ENCODE results near the gene GGACT. TPM values are rescaled to one million over a fixed set of nuclear protein-coding genes. Genes with fewer than 3 reads are reported as not detected.

The GGACT gene
- total and polyA plus RNA-seq, 2 of the 8 experiments (the other 6 are each of a cell fraction or from before 2014, with no cell fraction given) = 1.1 to 1.5 TPM

DNA sequence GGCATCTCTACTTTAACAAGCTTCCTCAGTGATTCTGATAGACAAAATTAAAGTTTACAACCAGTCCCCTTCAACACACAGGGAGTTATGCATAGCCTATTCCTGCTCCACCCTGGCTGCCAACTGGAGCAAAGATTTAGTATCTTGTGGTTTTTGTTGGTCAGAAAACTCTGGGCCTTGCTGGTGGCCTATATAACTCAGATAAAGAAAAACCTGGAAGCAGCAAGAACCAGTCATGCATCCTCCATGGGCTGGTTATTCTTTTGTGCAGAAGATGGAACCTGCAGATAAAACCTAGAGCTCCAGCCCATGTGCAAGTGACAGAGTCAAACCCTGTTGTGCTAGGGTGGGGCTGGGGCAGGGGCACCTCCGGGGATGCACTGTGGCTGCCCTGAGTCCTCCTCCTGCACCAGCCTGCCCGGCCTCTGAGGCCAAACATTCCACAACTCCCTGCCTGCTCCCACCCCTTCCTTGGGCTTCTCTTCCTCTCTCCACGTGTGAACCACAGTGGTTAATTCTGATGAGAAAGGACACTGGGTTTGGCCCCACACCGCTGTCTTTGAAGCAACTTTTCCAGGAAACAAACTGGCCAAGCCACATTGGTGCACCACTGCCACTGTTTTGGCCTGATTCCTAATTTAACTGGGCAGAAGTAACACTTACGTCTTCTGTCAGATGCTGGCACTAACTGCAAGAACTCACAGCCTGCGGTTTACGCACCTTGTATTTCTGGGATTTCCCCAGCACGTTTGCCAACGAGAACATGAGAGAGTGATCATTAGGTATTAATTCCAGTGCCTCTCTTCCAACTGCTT, 23.3 kb upstream of the GGACT start:
- TF ChIP-seq YY1 (IDR thresholded peaks at IDR 0.05; ENCODE audit: low read depth, low read length) (no peak), RNF2 (IDR thresholded peaks at IDR 0.05; ENCODE audit: borderline replicate concordance, low read depth, low read length, missing control alignments, poor library complexity, severe bottlenecking) (no peak), GABPA (IDR thresholded peaks at IDR 0.05; ENCODE audit: borderline replicate concordance, insufficient read depth, low read length) (no peak), RBBP5 (IDR thresholded peaks at IDR 0.05; ENCODE audit: borderline replicate concordance, low read depth, low read length) (no peak), POU5F1 (IDR thresholded peaks at IDR 0.05; ENCODE audit: low read depth, low read length) (no peak), EP300 (IDR thresholded peaks at IDR 0.05; ENCODE audit: borderline replicate concordance in 1 of 2, low read depth in 2 of 2, low read length in 2 of 2) (no peak), SUZ12 (IDR thresholded peaks at IDR 0.05; ENCODE audit: low read length) (no peak), KDM4A (IDR thresholded peaks at IDR 0.05; ENCODE audit: low read depth, low read length, severe bottlenecking) (no peak), NANOG (IDR thresholded peaks at IDR 0.05; ENCODE audit: insufficient read depth, low read depth, low read length, poor library complexity, severe bottlenecking) (no peak), SP2 (IDR thresholded peaks at IDR 0.05; ENCODE audit: low read length) (no peak), CREB1 (IDR thresholded peaks at IDR 0.05) (no peak), RXRA (IDR thresholded peaks at IDR 0.05; ENCODE audit: insufficient read depth, low read depth, low read length) (no peak)
- H3K79me1 ChIP-seq (ENCODE audit: low read depth, low read length) = no peaks in the 10 kb centered on the region
- no peaks in the 10 kb centered on the region for H3K79me2 ChIP-seq (ENCODE audit: control insufficient read depth in 1 of 2, insufficient read depth in 2 of 2, low read length in 2 of 2)
- no peak overlapping the region for H4K8ac ChIP-seq (ENCODE audit: extremely low read depth, insufficient read depth, low read length)
- H3K27ac ChIP-seq (ENCODE audit: low read depth, low read length) = no peak overlapping the region
- H2BK12ac ChIP-seq (ENCODE audit: low read depth, low read length) = no peak overlapping the region
- no peak overlapping the region for H3K4ac ChIP-seq (replicated peaks; ENCODE audit: insufficient read length, low read depth, low read length)
- POLR2A ChIA-PET (ENCODE audit: partially characterized antibody) = no interaction called here
- no peak for DNase-seq (ENCODE audit: low read depth in 1 of 2, low spot score in 2 of 2)
- H2AK5ac ChIP-seq (ENCODE audit: low read depth, low read length) = no peak overlapping the region
- no peak for FAIRE-seq
- H4K20me1 ChIP-seq (replicated peaks in 1 of 2; ENCODE audit: control insufficient read depth in 1 of 2, insufficient read depth in 2 of 2, low read length in 2 of 2) = no peaks in the 10 kb centered on the region
- 91% methylated on average over 9 of the region's 9 CpGs; no CpG with 5 or more reads in 1 of the 2 experiments for WGBS, 2 experiments (ENCODE audit: extremely low coverage in 1 of 2, insufficient coverage in 1 of 2, insufficient read length in 1 of 2, insufficient replicate concordance in 2 of 2, low coverage in 1 of 2, low lambda C conversion rate in 2 of 2, missing lambda C conversion rate in 1 of 2)
- no peak overlapping the region for H3K4me2 ChIP-seq (ENCODE audit: insufficient read depth in 1 of 2, low read depth in 2 of 2, low read length in 2 of 2)
- no peaks in the 10 kb centered on the region for H3K23me2 ChIP-seq (ENCODE audit: low read depth, low read length)
- H3K56ac ChIP-seq (replicated peaks; ENCODE audit: insufficient read length, low read depth, low read length) = no peak overlapping the region
- H4K91ac ChIP-seq (replicated peaks; ENCODE audit: insufficient read length, low read length) = no peak overlapping the region
- H3K36me3 ChIP-seq (ENCODE audit: control insufficient read depth in 2 of 4, insufficient read depth in 4 of 4, low read length in 3 of 4) = peaks cover 0 to 4% (median 0%) of the 10 kb centered on the region in 4 experiments; a peak in 3 of 8 replicates
- H3K9me3 ChIP-seq (ENCODE audit: insufficient read depth in 2 of 2, low read depth in 1 of 2, low read length in 1 of 2) = peaks cover under 1 to 1% of the 10 kb centered on the region in 2 experiments; a peak in 2 of 4 replicates
- no peak overlapping the region for H3K14ac ChIP-seq (ENCODE audit: insufficient read length)
- no peaks in the 10 kb centered on the region for H3K27me3 ChIP-seq (replicated peaks in 1 of 4; ENCODE audit: control insufficient read depth in 3 of 4, extremely low read depth in 1 of 4, insufficient read depth in 3 of 4, low read length in 3 of 4)
- H2BK20ac ChIP-seq (ENCODE audit: low read length) = no peak overlapping the region
- no peak overlapping the region for H2AFZ ChIP-seq (ENCODE audit: low read length)
- H3K4me3 ChIP-seq (ENCODE audit: extremely low read depth in 1 of 4, insufficient read depth in 2 of 4, low read depth in 3 of 4, low read length in 4 of 4) = no peak overlapping the region
- H4K5ac ChIP-seq (ENCODE audit: insufficient read length, low read depth, low read length) = no peak overlapping the region
- CTCF ChIA-PET (ENCODE audit: partially characterized antibody) = interaction anchor here (0.6 to 1.2 kb wide), 2 partner anchors 20 to 590 kb away, joined by 3 read pairs; no protein-coding TSS in a partner anchor
- H3K18ac ChIP-seq (ENCODE audit: extremely low read depth, low read length) = no peak overlapping the region
- no peak overlapping the region for H3K9ac ChIP-seq (replicated peaks in 1 of 4; ENCODE audit: extremely low read depth in 1 of 4, low read depth in 3 of 4, low read length in 3 of 4)
- no peak overlapping the region for H2BK120ac ChIP-seq (replicated peaks; ENCODE audit: low read depth, low read length)
- H2BK5ac ChIP-seq (ENCODE audit: low read depth, low read length) = no peak overlapping the region
- H3K4me1 ChIP-seq (replicated peaks in 1 of 4; ENCODE audit: control insufficient read depth in 3 of 4, insufficient read depth in 4 of 4, low read length in 3 of 4) = no peaks in the 10 kb centered on the region
- H2BK15ac ChIP-seq (ENCODE audit: low read length) = no peak overlapping the region
- H3K23ac ChIP-seq (ENCODE audit: insufficient read length) = no peak overlapping the region

Measured in H1 (cell line).